GM18508 (cell line): ENCODE results near the gene NUDT16L1.

Experiments used
- ATAC-seq: cut with Tn5 transposase; IDR thresholded peaks from one replicate; pipeline ENCODE4 v1.9.1; 2021; ENCODE audit warnings: moderate number of reproducible peaks; ENCODE audit not compliant: insufficient read depth, unreplicated experiment

NUDT16L1 gene

GRCh38 chr16:4682084-4682591 is 11.2 kb upstream of the NUDT16L1 start:
- no peak for ATAC-seq

GRCh38 chr16:4682616-4683254 is 10.6 kb upstream of the NUDT16L1 start:
- ATAC-seq = no peak

GRCh38 chr16:4683255-4684057 is 9.9 kb upstream of the NUDT16L1 start:
- no peak for ATAC-seq

GRCh38 chr16:4684058-4684715 is 9.2 kb upstream of the NUDT16L1 start:
- no peak for ATAC-seq

- ATAC-seq = no peak
These were observed 8.6 kb upstream of the NUDT16L1 start for GRCh38 chr16:4684763-4685162.

GRCh38 chr16:4685292-4685691 is 8.1 kb upstream of the NUDT16L1 start:
- no peak for ATAC-seq

GRCh38 chr16:4685776-4686496 is 7.4 kb upstream of the NUDT16L1 start:
- ATAC-seq = no peak

GRCh38 chr16:4686497-4687210 is 6.7 kb upstream of the NUDT16L1 start:
- ATAC-seq = no peak

- ATAC-seq = no peak
These were observed 5.9 kb upstream of the NUDT16L1 start for GRCh38 chr16:4687416-4687815.

GRCh38 chr16:4687946-4688673 is 5.3 kb upstream of the NUDT16L1 start:
- no peak for ATAC-seq

- ATAC-seq = no peak
These were observed 4.7 kb upstream of the NUDT16L1 start for GRCh38 chr16:4688674-4689045.

- ATAC-seq = no peak
These were observed 4.2 kb upstream of the NUDT16L1 start for GRCh38 chr16:4689091-4689671.

GRCh38 chr16:4689864-4690704 is 3.3 kb upstream of the NUDT16L1 start:
- no peak for ATAC-seq

GRCh38 chr16:4690946-4691665 is 2.3 kb upstream of the NUDT16L1 start:
- ATAC-seq = no peak

- no peak for ATAC-seq
These were observed 1.5 kb upstream of the NUDT16L1 start for GRCh38 chr16:4691666-4692412.

GRCh38 chr16:4692460-4693295 is 684 bp upstream of the NUDT16L1 start:
- peak; percentile 15 for ATAC-seq
